Astrocyte of the cerebellum (primary cell): ENCODE results near the gene SDHA.

Experiments used
- DNase-seq: peaks from one replicate; pipeline ENCODE4 v3.0.0-alpha.2; 2011; ENCODE audit warnings: low read depth
- H3K4me3 ChIP-seq: 2 replicates; pipeline ENCODE4 v1.5.1; 2011; ENCODE audit warnings: mild to moderate bottlenecking, low read depth, low read length, moderate library complexity
- in situ Hi-C: cut with HindIII; loops from 2 replicates; pipeline ENCODE4 v1.10.0; 2017; ENCODE audit warnings: low sequenced_read_pairs
- TF ChIP-seq, protein P1 (sequence below): IDR thresholded peaks from 2 replicates; pipeline ENCODE4 v1.5.1; 2012; ENCODE audit warnings: low read length, low read depth, moderate library complexity, mild to moderate bottlenecking; ENCODE audit errors: missing control alignments

Gene SDHA

DNA sequence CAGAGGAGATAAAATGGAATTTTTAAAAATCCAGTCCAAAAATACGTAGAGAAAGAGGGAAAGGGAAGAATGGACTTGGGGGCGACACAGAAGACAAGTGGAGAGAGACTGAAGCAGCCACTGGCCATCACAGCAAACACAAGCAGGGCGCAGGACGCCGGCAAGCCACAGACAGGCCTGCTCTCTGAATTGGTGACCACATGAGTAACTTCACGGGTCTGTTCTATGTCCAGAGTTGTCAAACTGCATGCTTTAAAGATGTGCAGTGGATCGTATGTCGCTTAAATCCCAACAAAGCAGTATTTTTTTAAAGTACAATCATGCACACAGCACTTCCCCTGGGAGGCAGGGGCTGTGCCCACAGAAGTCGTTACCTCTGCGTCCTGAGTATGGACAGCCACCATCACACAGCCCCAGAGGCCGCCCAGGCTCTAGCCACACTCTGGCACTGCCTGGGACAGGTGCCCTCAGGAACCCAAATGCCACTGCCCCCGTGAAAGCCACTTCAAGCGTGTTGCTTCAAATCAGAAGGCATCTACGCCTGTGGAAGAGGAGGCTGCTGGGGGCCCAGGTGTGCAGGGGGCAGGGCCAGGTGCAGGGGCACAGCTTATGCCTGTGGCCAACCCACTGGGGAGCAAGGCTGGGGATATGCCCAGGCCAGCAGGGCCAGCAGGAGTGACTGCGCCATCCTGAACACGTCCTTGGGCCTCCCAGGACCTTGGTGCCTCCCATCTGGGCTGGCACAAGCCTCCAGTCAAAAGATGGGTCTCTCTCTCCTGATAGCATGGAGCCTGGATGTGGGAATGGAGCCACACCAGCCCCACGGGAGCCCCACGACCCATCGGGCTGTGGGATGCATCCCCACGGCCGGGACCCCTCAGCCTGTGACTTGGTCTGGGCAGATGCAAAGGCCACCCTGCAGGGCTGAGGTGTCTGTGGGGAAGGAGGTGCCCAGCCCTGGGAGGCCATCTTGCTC, 32.7 kb upstream of the SDHA start:
- in situ Hi-C loops, result no loop called here
- DNase-seq, result no peak
- no peak overlapping the region for H3K4me3 ChIP-seq
- TF ChIP-seq, protein P1, sequence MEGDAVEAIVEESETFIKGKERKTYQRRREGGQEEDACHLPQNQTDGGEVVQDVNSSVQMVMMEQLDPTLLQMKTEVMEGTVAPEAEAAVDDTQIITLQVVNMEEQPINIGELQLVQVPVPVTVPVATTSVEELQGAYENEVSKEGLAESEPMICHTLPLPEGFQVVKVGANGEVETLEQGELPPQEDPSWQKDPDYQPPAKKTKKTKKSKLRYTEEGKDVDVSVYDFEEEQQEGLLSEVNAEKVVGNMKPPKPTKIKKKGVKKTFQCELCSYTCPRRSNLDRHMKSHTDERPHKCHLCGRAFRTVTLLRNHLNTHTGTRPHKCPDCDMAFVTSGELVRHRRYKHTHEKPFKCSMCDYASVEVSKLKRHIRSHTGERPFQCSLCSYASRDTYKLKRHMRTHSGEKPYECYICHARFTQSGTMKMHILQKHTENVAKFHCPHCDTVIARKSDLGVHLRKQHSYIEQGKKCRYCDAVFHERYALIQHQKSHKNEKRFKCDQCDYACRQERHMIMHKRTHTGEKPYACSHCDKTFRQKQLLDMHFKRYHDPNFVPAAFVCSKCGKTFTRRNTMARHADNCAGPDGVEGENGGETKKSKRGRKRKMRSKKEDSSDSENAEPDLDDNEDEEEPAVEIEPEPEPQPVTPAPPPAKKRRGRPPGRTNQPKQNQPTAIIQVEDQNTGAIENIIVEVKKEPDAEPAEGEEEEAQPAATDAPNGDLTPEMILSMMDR, result no peak

DNA sequence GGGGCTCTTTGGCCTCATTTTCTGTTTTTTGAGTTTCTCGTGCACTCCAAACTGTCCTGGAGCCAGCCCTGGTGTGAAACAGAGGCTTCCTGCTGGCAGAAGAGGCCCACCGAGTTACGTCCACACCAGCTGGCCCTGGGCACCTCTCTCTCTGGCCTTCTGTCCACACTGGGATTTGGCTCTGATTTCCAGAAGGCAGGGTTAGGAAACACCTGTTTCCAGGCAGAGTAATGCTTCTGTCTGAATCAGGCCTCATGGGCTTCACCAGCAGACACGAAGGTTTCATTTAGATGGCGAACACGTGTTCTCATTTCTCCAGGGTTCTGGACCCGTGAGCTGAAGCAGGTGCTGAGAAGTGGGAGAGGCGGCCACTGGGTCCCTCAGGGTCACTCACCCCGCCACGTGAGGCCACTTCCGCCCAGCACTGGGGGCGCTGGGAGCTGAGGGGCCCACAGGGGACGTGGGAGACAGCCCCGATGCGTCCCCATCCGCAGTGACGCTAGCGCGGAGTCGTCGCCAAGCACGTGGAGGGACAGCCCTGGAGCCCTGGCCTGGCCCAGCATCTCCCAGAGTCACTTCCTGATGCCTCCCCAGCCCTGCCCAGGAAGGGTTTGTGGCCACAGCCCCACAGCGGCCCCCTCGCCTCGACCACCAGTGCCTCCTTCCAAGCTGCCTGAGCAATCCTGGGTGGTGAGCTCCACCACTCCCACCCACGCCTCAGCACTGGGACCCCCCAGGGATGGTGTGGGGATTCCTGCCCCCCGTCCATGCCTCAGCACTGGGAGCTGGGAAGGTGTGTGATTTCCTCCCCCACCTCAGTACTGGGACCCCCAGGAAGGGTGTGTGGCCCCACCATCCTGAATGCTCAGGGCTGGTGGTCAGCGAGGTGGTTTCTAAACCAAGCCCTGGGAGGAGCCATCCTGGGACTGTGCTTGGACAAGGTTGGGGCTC, 31.8 kb upstream of the SDHA start:
- in situ Hi-C loops, result no loop called here
- TF ChIP-seq, protein P1, result no peak
- no peak overlapping the region for H3K4me3 ChIP-seq
- DNase-seq, result no peak

DNA sequence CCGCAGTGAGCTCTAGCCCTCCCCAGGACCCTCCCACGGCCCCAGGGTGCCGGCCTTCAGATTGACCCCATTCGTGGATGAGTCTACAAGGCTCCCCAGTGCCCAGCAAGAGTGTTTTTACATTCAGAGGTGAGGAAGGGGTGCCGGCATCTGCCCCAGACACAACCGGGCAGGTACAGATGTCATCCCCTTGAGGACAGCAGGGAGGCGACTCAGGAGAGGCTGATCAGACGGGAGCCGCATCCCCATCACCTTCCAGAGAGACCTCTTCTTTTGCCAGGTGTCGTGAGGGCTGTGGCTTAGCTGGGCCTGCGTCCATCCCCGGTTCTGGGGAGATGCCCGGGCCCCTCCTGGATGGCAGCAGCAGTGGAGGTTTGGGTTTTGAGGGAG, 31.1 kb upstream of the SDHA start:
- TF ChIP-seq, protein P1, result no peak
- in situ Hi-C loops, result no loop called here
- DNase-seq, result no peak

DNA sequence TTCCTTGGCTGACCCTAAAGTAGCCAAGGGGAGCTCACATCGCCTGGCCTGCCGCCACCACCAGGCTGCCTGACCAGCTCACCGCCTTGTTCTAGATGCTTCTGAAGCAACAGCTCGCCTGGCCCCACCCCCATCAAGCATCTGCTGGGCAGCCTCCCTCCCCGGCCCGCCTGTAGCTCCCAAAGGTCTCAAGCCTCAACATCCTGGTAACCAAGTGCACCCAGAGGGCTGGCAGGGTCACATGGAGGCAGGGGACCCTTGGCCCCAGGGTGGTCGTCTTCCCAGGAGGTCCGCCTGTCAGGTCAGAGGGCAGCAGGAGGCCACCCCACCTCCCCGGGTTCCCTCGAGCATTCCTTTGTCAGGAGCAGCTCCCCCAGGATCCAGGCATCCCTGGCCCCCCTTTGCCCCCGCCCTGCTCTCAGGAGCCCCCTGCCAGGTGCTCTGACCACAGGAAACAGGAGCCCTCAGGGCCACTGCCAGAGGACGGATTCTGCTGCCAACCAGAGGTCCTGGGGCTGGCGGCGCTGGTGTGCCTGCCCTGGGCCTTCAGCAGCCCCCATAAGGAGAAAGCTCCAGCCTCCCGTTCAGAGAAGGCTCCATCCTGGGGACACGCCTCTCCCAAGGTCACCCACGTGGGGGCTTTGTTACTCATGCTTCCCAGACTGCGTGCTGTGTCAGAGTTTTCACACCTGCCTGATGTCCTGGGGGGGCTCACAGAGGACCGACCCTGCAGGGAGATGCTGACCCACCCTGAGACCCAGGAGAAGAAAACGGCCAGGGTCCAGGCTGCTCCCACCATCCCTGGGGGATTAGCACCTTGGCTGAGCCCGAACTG, 30.3 kb upstream of the SDHA start:
- in situ Hi-C loops, result no loop called here
- H3K4me3 ChIP-seq, result no peak overlapping the region

More for the DNA sequence above, 31.1 kb upstream of the SDHA start:
- no peak overlapping the region for H3K4me3 ChIP-seq

DNA sequence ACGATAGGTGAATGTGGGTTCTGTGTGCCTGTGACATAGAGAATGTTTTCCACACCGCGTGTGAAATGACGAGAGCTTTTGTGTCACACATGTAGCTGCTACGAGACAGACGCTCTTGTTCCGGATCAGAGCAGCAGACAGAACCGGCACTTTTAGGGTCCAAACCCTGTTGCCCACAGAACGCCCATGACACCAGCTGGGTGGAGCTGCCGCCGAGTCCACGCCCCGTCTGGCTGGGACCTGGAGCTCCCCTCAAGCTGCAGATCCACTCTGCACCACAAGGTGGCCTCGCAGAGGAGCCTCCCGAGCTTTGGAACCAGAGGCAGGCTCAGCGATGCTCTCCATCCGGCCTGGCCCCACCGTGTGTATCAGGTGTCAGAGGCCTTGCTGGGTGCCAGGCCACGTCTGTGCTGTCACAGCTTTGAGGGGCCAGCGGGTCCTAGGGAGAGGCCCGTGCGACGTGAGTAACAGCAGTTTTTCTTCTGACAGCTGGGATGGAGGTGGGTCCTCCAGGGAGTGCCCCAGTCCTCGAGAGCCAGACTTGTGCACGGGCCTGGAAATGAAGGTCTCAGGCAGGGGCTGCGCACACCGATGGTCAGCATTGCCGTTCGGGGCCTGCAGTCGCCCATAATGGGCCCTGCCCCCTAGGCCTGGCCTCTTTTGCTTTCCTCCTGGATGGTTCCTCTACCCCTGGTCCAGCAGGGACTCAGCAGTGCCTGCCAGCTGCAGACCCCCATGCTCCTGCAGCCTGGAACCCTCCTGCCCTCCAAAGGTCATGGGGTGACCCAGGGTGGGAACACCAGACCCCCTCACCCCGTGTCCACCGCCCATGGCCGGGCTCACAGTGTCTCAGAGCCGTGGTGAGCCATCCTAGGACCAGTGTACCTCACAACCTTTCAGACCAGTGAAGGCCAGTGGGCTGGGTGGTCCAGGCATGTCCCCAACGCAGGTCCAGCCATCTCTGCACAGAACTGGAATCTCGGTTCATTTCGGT, 29.3 kb upstream of the SDHA start:
- no peak overlapping the region for H3K4me3 ChIP-seq
- in situ Hi-C loops, result no loop called here
- TF ChIP-seq, protein P1, result peak; percentile 94
- peak; percentile 55 for DNase-seq

More for the DNA sequence above, 30.3 kb upstream of the SDHA start:
- DNase-seq, result no peak
- TF ChIP-seq, protein P1, result no peak
